ENCODE results near the gene EFTUD2.

GRCh38 chr17:44859701-44860100, 39.5 kb downstream of the EFTUD2 start:
- TF ChIP-seq POLR2A (IDR thresholded peaks at IDR 0.05; ENCODE audit: low read length) (no peak), GATA1 (IDR thresholded peaks at IDR 0.05; ENCODE audit: low read depth, low read length) (no peak)
